Thyroid gland (tissue), 4 donors: ENCODE data around the gene RAX.

ENCODE experiments used
- CTCF ChIP-seq, 6 experiments: fragments of 200-600 bp in 3 of 6; fragments of 450-650 bp in 3 of 6; sonication (generic) in 3 of 6; IDR thresholded peaks; one replicate each; pipeline ENCODE4 v1.5.1; 2016 to 2019; ENCODE audit warnings: antibody characterized with exemption in 6 of 6, mild to moderate bottlenecking in 2 of 6, inconsistent platforms in 1 of 6, moderate library complexity in 1 of 6
- POLR2A ChIP-seq, 2 donors: fragments of 450-650 bp; IDR thresholded peaks; one replicate each; pipeline ENCODE4 v1.6.1; 2017; ENCODE audit warnings: antibody characterized with exemption in 2 of 2, mild to moderate bottlenecking in 2 of 2, moderate library complexity in 1 of 2

DNA sequence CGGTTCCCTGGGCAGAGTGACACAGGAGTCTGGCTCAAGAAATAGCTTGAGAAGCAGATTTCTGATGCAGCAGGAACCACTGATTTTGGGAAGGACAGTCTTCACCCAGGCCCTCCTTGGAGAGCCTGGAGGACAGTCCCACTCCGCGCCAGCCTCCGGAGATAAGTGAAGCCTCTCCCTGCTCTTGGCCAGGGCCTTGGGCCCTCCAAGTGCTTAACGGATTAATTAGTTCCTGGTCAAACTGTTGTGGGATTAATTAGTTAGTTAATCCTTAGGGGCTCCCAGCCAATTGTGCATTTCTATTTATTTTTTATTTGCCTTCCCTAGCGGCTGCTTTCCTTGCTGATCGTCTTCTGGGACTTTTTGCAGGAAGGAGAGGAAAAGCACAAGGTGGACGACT lies 25.6 kb upstream of the RAX start:
- TF ChIP-seq CTCF (IDR thresholded peaks at IDR 0.05) (no peak), POLR2A (IDR thresholded peaks at IDR 0.05) (no peak)
